Endodermal cell (in vitro differentiated cells): ENCODE results near the gene HES1. TPM values are rescaled to one million over a fixed set of nuclear protein-coding genes. Genes with fewer than 3 reads are reported as not detected.
A peak's percentile ranks its signal among the peaks of the same experiment; 100 is the strongest.

Experiments used
- DNase-seq: peaks from one replicate; pipeline ENCODE4 v3.0.0-alpha.2; 2017
- H3K27ac ChIP-seq: 2 replicates; pipeline ENCODE4 v1.5.1; 2013; ENCODE audit warnings: mild to moderate bottlenecking, low read depth, low read length, moderate library complexity
- H3K27me3 ChIP-seq: 2 replicates; pipeline ENCODE4 v1.6.1; 2013; ENCODE audit warnings: mild to moderate bottlenecking, low read length, moderate library complexity; ENCODE audit not compliant: insufficient read depth, control insufficient read depth, poor library complexity, severe bottlenecking
- H3K36me3 ChIP-seq: 2 replicates; pipeline ENCODE4 v1.7.0; 2013; ENCODE audit warnings: mild to moderate bottlenecking, low read length, moderate library complexity; ENCODE audit not compliant: control insufficient read depth, insufficient read depth
- H3K4me1 ChIP-seq: one replicate; pipeline ENCODE4 v1.7.0; 2013; ENCODE audit warnings: low read length; ENCODE audit not compliant: control insufficient read depth, insufficient read depth
- H3K4me3 ChIP-seq: 2 replicates; pipeline ENCODE4 v1.5.1; 2013; ENCODE audit warnings: mild to moderate bottlenecking, low read length, moderate library complexity
- H3K9ac ChIP-seq: 2 replicates; pipeline ENCODE4 v1.6.1; 2013; ENCODE audit warnings: mild to moderate bottlenecking, low read length, moderate library complexity; ENCODE audit not compliant: poor library complexity, severe bottlenecking; ENCODE audit errors: extremely low read depth
- H3K9me3 ChIP-seq: 2 replicates; pipeline ENCODE4 v1.6.1; 2013; ENCODE audit warnings: mild to moderate bottlenecking, low read length, moderate library complexity; ENCODE audit not compliant: control insufficient read depth
- H3K27ac Mint-ChIP-seq: 2 replicates; pipeline ENCODE4 v1.8.0; 2020; ENCODE audit warnings: mixed read lengths
- H3K27me3 Mint-ChIP-seq: 2 replicates; pipeline ENCODE4 v1.8.0; 2021; ENCODE audit warnings: mild to moderate bottlenecking, mixed read lengths; ENCODE audit not compliant: insufficient read depth
- H3K36me3 Mint-ChIP-seq: 2 replicates; pipeline ENCODE4 v1.8.0; 2020; ENCODE audit warnings: low read depth, mixed read lengths
- H3K4me1 Mint-ChIP-seq: 2 replicates; pipeline ENCODE4 v1.8.0; 2020; ENCODE audit warnings: mixed read lengths
- H3K4me3 Mint-ChIP-seq: 2 replicates; pipeline ENCODE4 v1.8.0; 2020; ENCODE audit warnings: mild to moderate bottlenecking, moderate library complexity, mixed read lengths
- H3K9me3 Mint-ChIP-seq: 2 replicates; pipeline ENCODE4 v1.8.0; 2020; ENCODE audit warnings: mild to moderate bottlenecking, mixed read lengths
- WGBS, 2 experiments: methylation state at CpG; one replicate each; pipeline versions ENCODE4 v1.1.5 to v1.1.7; 2013; ENCODE audit warnings: missing lambda C conversion rate in 2 of 2, mixed read lengths in 1 of 2; ENCODE audit not compliant: insufficient coverage in 1 of 2, insufficient read length in 1 of 2; 5-methylcytosine and 5-hydroxymethylcytosine counted together
- total RNA-seq, 2 donors: library from RNA; stranded (reverse); fragmentation: NEBNext Ultra II Directional in 1 of 2; extraction: Animal tissue kit (Norgen Biotek cat#: 25700) in 1 of 2; gene quantifications; 2 replicates in 1 of 2; 3 replicates in 1 of 2; pipeline ENCODE4 v1.2.1, GENCODE V29; 2021
- TF ChIP-seq, protein P1 (sequence below): fragments of 200-600 bp; sonication (generic); conservative IDR thresholded peaks from 2 replicates; pipeline ENCODE4 v1.5.0; 2021; ENCODE audit warnings: antibody characterized with exemption, mild to moderate bottlenecking

HES1 gene
- total RNA-seq, 2 donors from 2014 or later, result 2.1 to 17.5 TPM

DNA sequence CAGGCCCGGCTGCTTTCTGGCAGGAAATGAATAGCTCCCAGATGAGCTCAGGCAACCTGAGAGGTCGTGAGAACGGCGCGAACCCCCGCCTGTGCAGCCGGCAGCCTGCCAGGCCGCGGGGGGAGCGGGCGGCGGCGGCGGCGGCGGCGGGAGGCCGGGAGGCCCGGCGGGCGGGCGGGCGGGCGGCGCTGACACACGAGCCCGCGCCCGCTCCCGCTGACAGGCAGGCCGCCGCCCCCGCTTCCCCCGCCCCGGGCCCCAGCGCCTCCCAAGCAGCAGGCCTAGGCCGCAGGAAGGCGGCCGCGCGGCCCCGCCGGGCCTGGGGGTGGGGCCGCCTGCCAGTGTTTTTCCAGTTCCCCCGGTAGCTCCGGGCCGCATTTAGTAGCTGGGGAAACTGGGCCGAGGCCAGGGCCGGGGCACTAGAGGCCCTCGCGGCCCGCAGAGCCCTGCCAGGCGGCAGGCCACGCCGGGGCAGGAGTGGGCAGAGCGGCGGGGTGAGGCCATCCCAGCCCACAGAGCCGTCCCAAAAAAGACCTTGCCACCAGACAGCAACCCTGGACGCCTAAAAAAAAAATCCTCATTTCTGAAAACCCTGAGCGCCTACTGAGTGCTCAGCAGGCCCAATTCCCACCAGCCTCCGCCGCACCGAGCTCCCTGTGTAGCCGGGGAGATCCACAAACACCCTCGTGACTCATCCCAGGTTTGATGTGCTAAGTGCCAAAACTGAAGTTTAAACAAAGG, 5.6 kb downstream of the HES1 start:
- 6 to 19% methylated on average over 10 to 59 of the region's 65 CpGs for WGBS, 2 experiments
- peaks cover 4% of the 10 kb centered on the region for H3K36me3 Mint-ChIP-seq
- H3K27me3 Mint-ChIP-seq, result no peaks in the 10 kb centered on the region
- DNase-seq, result peak; percentile 96
- peaks cover 33% of the 10 kb centered on the region for H3K4me1 Mint-ChIP-seq
- Histone ChIP-seq H3K27ac (peak overlapping the region; percentile 92), H3K27me3 (peaks cover 5% of the 10 kb centered on the region), H3K9ac (peak overlapping the region; percentile 75), H3K9me3 (no peaks in the 10 kb centered on the region), H3K4me3 (no peak overlapping the region), H3K36me3 (no peaks in the 10 kb centered on the region), H3K4me1 (peaks cover 16% of the 10 kb centered on the region)
- peak overlapping the region; percentile 74 for H3K27ac Mint-ChIP-seq
- TF ChIP-seq, protein P1, sequence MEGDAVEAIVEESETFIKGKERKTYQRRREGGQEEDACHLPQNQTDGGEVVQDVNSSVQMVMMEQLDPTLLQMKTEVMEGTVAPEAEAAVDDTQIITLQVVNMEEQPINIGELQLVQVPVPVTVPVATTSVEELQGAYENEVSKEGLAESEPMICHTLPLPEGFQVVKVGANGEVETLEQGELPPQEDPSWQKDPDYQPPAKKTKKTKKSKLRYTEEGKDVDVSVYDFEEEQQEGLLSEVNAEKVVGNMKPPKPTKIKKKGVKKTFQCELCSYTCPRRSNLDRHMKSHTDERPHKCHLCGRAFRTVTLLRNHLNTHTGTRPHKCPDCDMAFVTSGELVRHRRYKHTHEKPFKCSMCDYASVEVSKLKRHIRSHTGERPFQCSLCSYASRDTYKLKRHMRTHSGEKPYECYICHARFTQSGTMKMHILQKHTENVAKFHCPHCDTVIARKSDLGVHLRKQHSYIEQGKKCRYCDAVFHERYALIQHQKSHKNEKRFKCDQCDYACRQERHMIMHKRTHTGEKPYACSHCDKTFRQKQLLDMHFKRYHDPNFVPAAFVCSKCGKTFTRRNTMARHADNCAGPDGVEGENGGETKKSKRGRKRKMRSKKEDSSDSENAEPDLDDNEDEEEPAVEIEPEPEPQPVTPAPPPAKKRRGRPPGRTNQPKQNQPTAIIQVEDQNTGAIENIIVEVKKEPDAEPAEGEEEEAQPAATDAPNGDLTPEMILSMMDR, result no peak
- no peaks in the 10 kb centered on the region for H3K9me3 Mint-ChIP-seq
- peak overlapping the region; percentile 89 for H3K4me3 Mint-ChIP-seq

DNA sequence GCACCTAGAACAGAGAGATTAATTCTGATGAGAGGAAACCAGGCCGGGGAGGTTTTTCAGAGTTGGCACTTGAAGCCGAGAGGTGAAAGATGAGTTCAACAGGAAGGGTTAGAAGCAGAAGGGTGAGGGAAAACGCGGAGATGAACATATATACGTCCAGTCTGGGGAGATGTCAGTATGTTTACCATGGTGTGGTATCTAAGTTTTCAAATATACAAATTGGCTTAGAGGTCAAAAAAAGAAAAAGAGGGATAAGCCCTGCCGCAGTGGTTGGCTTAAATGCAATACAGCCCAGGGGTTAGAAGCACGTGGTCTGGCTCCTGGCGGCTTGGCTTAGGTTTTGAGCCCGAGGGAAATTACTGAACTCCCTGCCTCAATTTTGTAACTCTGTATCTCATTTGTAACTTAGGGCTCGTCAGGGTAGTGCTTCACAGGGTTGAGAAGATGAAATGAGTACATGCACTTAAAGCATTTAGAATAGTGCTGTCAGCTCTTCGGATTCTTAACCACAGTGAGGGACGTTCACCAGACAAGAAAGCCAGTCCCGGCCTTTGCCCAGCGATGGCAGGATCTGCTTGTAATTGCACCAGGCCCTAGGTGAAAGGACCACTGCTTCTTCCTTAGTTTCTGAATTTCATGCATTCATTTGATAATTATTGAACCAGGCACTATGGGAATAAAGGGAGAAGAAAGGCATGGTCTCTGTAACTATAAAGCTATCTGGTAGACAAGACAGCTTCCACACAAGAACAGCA, 6.4 kb downstream of the HES1 start:
- WGBS, 2 experiments, result 72 to 75% methylated on average over 10 to 14 of the region's 14 CpGs
- DNase-seq, result no peak
- H3K9me3 ChIP-seq, result no peaks in the 10 kb centered on the region
- TF ChIP-seq, protein P1, result no peak
- H3K9ac ChIP-seq, result peak overlapping the region; percentile 75
- peak overlapping the region; percentile 91 for H3K27ac ChIP-seq
- peaks cover 16% of the 10 kb centered on the region for H3K4me1 ChIP-seq
- H3K27me3 ChIP-seq, result no peaks in the 10 kb centered on the region
- H3K4me3 Mint-ChIP-seq, result peak overlapping the region; percentile 29
- H3K4me3 ChIP-seq, result no peak overlapping the region
- peak overlapping the region; percentile 74 for H3K27ac Mint-ChIP-seq
- no peaks in the 10 kb centered on the region for H3K9me3 Mint-ChIP-seq
- H3K36me3 Mint-ChIP-seq, result peaks cover 4% of the 10 kb centered on the region
- H3K27me3 Mint-ChIP-seq, result peaks cover 2% of the 10 kb centered on the region
- peaks cover 33% of the 10 kb centered on the region for H3K4me1 Mint-ChIP-seq
- no peaks in the 10 kb centered on the region for H3K36me3 ChIP-seq

DNA sequence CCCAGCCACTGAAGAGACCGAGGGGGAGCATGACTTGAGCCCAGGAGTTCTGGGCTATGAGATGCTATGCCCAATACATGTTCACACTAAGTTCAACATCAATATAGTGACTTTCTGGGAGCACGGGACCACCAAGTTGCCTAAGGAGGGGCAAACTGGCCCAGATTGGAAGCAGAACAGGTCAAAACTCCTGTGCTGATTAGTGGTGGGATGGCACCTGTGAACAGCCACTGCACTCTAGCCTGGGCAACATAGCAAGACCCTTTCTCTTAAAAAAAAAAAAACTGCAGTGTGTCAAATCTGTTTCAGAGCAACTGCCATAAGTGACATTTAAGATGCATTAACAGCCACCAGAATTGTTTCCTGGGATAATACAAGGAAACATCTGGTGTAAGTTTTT, 9.8 kb downstream of the HES1 start:
- H3K4me3 ChIP-seq, result no peak overlapping the region
- Mint-ChIP-seq H3K36me3 (no peaks in the 10 kb centered on the region), H3K9me3 (no peaks in the 10 kb centered on the region), H3K4me3 (no peak overlapping the region), H3K4me1 (peaks cover 14% of the 10 kb centered on the region), H3K27me3 (peaks cover 2% of the 10 kb centered on the region), H3K27ac (no peak overlapping the region)
- peaks cover 2% of the 10 kb centered on the region for H3K4me1 ChIP-seq
- H3K27me3 ChIP-seq, result peaks cover 9% of the 10 kb centered on the region
- no peaks in the 10 kb centered on the region for H3K9me3 ChIP-seq
- H3K9ac ChIP-seq, result no peak overlapping the region
- no peaks in the 10 kb centered on the region for H3K36me3 ChIP-seq
- WGBS, 2 experiments, result 98 to 100% methylated on average over 1 to 2 of the region's 2 CpGs
- no peak overlapping the region for H3K27ac ChIP-seq
- TF ChIP-seq, protein P1, result no peak
- no peak for DNase-seq
